NCI-H146 (cell line): ENCODE results near the gene SS18L1.

ENCODE experiments used
- DNase-seq: peaks from one replicate; lab custom pipeline; 2025; lab: John Stamatoyannopoulos, UW

The SS18L1 gene

GRCh38 chr20:62174021-62174804, 30.6 kb downstream of the SS18L1 start:
- no peak for DNase-seq

- DNase-seq: no peak
Measured at GRCh38 chr20:62174870-62175624, 31.5 kb downstream of the SS18L1 start.

- no peak for DNase-seq
Measured at GRCh38 chr20:62175711-62176110, 32.1 kb downstream of the SS18L1 start.

- no peak for DNase-seq
Measured at GRCh38 chr20:62176866-62177265, 33.3 kb downstream of the SS18L1 start.

GRCh38 chr20:62177307-62177706, 33.7 kb downstream of the SS18L1 start:
- DNase-seq: no peak

- DNase-seq: no peak
Measured at GRCh38 chr20:62178316-62179161, 35.0 kb downstream of the SS18L1 start.

- DNase-seq: no peak
Measured at GRCh38 chr20:62179162-62179504, 35.6 kb downstream of the SS18L1 start.

DNA sequence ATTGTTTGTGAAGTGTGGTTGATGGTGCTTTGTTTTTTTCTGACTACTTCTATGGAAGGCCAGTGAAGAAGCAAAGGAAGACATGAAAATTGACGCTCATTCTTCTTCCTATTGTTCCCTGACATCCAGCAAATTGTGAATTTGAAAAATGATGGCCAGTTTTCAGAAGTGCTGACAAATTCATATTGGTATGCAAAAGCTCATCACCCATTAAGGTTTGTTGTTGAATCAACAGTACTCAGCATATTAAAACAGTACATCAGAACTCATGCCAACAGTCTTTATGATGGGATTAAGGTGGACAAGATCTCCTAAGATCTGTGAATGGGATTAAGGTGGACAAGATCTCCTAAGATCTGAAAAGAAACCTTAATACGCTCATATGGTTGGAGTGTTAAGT, 38.2 kb downstream of the SS18L1 start:
- DNase-seq: no peak

DNA sequence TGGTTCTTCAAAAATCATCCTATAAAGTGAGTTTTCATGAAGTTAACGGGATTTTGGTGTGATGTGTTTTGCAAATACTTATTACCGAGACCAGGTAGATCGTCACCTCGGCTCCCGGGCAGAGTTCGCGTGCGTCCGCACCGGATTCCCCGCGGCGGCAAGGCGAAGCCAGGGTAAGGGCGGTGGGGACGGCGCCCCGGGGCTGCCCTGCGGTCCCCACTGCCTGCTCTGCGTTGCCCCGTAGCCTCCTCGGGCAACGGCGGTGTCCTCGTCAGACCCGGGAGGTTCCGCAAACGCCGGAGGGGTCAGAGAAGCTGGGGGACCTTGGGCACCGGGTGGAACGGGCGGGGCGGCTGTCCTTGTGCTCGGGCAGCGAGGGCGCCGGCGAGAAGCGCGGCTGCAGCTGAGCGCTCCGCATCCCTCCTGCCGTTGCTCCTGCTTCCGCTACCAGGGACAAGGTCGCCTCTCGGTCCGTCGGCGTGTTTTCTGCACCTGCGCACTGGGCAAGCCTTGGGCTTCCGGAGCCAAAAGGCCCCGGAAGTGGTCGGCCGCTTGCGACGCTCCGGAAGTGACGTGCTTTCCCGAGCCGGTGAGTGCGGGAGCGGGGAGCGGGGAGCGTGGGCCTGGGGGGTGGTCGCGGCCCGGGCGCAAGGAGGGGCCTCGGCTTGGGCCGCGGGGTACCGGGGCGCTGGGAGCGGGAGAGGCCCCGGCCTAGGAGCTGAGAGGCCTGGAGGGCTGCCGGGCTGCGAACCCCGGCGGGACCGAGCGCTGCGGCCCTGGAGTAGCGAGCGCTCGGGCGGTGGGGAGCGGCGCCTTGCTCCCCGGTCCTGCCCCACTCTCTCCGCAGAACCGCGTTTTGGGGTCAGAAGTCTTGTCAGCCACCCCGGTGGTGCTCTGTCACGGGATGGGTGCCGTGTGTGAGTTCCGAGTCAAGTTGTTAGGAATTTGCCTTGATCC, 39.2 kb downstream of the SS18L1 start, which contains the start of gene MTG2:
MTG2 (plus strand) TSS at position 560 of the 957 bp plus-strand sequence. CDS start 10,393 bp downstream, outside the sequence.
- peak; percentile 97 for DNase-seq

GRCh38 chr20:62183426-62184142, 40.0 kb downstream of the SS18L1 start:
- DNase-seq: peak; percentile 14

GRCh38 chr20:62186096-62186426, 42.5 kb downstream of the SS18L1 start:
- no peak for DNase-seq

GRCh38 chr20:62186887-62187866, 43.6 kb downstream of the SS18L1 start:
- DNase-seq: no peak

- no peak for DNase-seq
Measured at GRCh38 chr20:62190639-62191411, 47.3 kb downstream of the SS18L1 start.

GRCh38 chr20:62191781-62192559, 48.4 kb downstream of the SS18L1 start:
- no peak for DNase-seq

GRCh38 chr20:62192635-62193034, 49.1 kb downstream of the SS18L1 start:
- DNase-seq: no peak

- no peak for DNase-seq
Measured at GRCh38 chr20:62193079-62194025, 49.8 kb downstream of the SS18L1 start.

DNA sequence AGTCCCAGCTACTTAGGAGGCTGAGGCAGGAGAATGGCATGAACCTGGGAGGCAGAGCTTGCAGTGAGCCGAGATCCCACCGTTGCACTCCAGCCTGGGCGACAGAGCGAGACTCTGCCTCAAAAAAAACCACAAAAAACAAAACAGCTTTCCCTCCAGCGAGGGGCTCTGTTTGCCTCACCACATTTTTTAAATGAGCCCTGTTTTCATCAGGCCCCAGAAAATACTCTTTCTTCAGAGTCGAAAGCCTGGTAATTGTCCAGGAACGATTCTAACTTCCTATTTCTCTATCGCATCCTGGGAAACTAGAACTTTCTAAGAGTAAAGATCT, 51.5 kb downstream of the SS18L1 start:
- no peak for DNase-seq
